ENCODE data around the gene PCDHGA5.

- TF ChIP-seq POLR2A (IDR thresholded peaks at IDR 0.05) = no peak
- TF ChIP-seq, protein P1, sequence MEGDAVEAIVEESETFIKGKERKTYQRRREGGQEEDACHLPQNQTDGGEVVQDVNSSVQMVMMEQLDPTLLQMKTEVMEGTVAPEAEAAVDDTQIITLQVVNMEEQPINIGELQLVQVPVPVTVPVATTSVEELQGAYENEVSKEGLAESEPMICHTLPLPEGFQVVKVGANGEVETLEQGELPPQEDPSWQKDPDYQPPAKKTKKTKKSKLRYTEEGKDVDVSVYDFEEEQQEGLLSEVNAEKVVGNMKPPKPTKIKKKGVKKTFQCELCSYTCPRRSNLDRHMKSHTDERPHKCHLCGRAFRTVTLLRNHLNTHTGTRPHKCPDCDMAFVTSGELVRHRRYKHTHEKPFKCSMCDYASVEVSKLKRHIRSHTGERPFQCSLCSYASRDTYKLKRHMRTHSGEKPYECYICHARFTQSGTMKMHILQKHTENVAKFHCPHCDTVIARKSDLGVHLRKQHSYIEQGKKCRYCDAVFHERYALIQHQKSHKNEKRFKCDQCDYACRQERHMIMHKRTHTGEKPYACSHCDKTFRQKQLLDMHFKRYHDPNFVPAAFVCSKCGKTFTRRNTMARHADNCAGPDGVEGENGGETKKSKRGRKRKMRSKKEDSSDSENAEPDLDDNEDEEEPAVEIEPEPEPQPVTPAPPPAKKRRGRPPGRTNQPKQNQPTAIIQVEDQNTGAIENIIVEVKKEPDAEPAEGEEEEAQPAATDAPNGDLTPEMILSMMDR (IDR thresholded peaks at IDR 0.05) = no peak
Observed at GRCh38 chr5:141374627-141375026, 10.7 kb downstream of the PCDHGA5 start.

All from testis (tissue), 2 donors.